ENCODE measurements around the gene SLC35E4.
A peak's percentile ranks its signal among the peaks of the same experiment; 100 is the strongest.
"Not testable (repeated sequence)": the region's sequence is repeated elsewhere in the genome, so short reads cannot be mapped to it uniquely, and the experiment has no call there.

SLC35E4 gene

DNA sequence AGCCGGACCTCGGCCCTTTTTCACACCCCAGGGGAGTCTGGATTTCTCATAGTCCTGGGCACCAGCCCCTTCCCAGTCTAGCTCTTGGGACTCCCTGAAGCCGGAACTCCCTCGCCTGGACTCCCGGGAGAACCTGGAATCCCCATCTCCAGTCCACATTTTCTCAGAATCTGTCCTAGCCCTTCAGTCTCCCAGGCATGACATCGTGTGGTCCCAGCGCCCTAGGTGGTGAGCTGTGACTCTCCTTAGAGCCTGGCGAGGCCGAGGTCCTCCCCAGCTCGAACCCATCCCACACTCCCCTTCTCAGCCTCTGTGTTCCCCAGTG lies 32.8 kb downstream of the SLC35E4 start:
- Histone ChIP-seq H3K9me3 (ENCODE audit: low read length) (no peaks in the 10 kb centered on the region), H2AFZ (ENCODE audit: low read depth, low read length) (peak overlapping the region; percentile 86), H3K36me3 (ENCODE audit: insufficient read depth, low read length) (no peaks in the 10 kb centered on the region), H3K4me3 (ENCODE audit: low read length) (peak overlapping the region; percentile 72), H3K4me1 (ENCODE audit: insufficient read depth, low read length) (peaks cover 13% of the 10 kb centered on the region), H3K27me3 (ENCODE audit: insufficient read depth, low read length) (peaks cover 8% of the 10 kb centered on the region)

DNA sequence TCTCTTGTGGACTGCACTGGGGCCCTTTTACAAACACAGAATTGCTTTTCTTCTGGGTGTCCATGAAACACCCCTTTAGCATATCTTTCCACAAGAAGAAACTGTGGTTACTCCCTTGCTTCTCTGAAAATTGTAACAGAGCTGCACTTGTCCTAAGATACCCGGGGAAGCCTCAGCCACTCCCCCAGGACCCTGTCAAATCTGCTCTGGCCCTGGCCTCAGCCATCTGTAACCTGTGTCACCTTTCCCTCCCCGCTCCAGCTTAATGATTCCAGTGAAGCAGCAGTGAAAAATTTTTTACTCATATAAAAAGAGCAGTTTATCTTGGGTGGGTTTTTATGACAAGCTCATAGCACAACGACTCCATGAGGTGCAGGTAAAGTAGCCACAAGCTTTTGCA lies 35.5 kb downstream of the SLC35E4 start:
- Histone ChIP-seq H2AFZ (ENCODE audit: low read depth, low read length) (no peak overlapping the region), H3K4me1 (ENCODE audit: insufficient read depth, low read length) (peaks cover 13% of the 10 kb centered on the region), H3K36me3 (ENCODE audit: insufficient read depth, low read length) (no peaks in the 10 kb centered on the region), H3K27me3 (ENCODE audit: insufficient read depth, low read length) (peaks cover 14% of the 10 kb centered on the region), H3K4me3 (ENCODE audit: low read length) (no peak overlapping the region), H3K9me3 (ENCODE audit: low read length) (no peaks in the 10 kb centered on the region)

GRCh38 chr22:30673136-30673535 lies 37.6 kb downstream of the SLC35E4 start:
- Histone ChIP-seq H3K4me3 (ENCODE audit: low read length) (no peak overlapping the region), H3K9me3 (ENCODE audit: low read length) (no peaks in the 10 kb centered on the region), H2AFZ (ENCODE audit: low read depth, low read length) (no peak overlapping the region), H3K4me1 (ENCODE audit: insufficient read depth, low read length) (peaks cover 7% of the 10 kb centered on the region), H3K36me3 (ENCODE audit: insufficient read depth, low read length) (no peaks in the 10 kb centered on the region), H3K27me3 (ENCODE audit: insufficient read depth, low read length) (peaks cover 22% of the 10 kb centered on the region)

- Histone ChIP-seq H3K4me3 (ENCODE audit: low read length) (no peak overlapping the region), H3K36me3 (ENCODE audit: insufficient read depth, low read length) (no peaks in the 10 kb centered on the region), H2AFZ (ENCODE audit: low read depth, low read length) (no peak overlapping the region), H3K27me3 (ENCODE audit: insufficient read depth, low read length) (peaks cover 19% of the 10 kb centered on the region), H3K9me3 (ENCODE audit: low read length) (no peaks in the 10 kb centered on the region), H3K4me1 (ENCODE audit: insufficient read depth, low read length) (peaks cover 13% of the 10 kb centered on the region)
Observed at GRCh38 chr22:30674482-30674881, 38.9 kb downstream of the SLC35E4 start.

DNA sequence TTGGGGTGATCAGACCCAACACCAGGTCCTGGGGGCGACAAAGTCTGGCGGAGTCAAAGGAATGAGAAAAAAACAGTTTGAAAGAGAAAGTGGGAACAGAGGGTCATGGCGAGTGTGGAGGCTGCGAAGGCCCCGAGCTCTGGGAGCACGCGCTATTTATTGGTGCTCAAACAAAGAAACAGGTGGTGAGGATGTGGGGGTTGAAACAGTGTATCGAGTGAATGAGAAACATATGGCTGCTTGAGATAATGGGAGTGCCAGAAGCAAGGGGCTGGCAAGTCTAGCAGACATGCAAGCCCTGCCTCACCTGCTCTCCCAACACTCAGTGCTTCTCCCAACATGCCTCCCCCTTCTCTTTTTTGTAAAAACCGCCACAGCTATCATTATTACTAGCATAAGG lies 39.9 kb downstream of the SLC35E4 start:
- Histone ChIP-seq H3K27me3 (ENCODE audit: insufficient read depth, low read length) (peaks cover 19% of the 10 kb centered on the region), H2AFZ (ENCODE audit: low read depth, low read length) (no peak overlapping the region), H3K4me3 (ENCODE audit: low read length) (no peak overlapping the region), H3K4me1 (ENCODE audit: insufficient read depth, low read length) (peaks cover 17% of the 10 kb centered on the region), H3K9me3 (ENCODE audit: low read length) (no peaks in the 10 kb centered on the region), H3K36me3 (ENCODE audit: insufficient read depth, low read length) (no peaks in the 10 kb centered on the region)

DNA sequence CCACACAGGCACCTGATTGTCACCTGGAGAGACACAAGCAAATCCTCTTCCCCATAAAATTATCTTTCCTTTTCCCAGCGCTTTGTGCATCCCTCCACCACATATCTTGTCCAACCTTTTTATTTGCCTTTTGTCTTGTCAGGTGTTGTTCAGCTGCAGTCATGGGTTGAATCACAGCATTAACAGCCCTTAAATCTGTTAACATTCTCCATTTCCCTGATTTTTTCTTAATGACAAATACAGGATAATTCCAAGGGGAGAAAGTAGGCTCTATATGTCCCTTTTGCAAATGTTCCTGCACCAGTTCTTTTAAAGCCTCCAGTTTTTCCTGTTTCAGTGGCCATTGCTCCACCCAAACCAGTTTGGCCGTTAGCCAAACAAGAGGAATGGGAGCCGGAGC lies 41.0 kb downstream of the SLC35E4 start:
- Histone ChIP-seq H3K27me3 (ENCODE audit: insufficient read depth, low read length) (peaks cover 19% of the 10 kb centered on the region), H3K4me1 (ENCODE audit: insufficient read depth, low read length) (peaks cover 17% of the 10 kb centered on the region)
- not testable (repeated sequence) for H3K36me3 ChIP-seq (ENCODE audit: insufficient read depth, low read length); H3K4me3 ChIP-seq (ENCODE audit: low read length); H3K9me3 ChIP-seq (ENCODE audit: low read length); H2AFZ ChIP-seq (ENCODE audit: low read depth, low read length)

DNA sequence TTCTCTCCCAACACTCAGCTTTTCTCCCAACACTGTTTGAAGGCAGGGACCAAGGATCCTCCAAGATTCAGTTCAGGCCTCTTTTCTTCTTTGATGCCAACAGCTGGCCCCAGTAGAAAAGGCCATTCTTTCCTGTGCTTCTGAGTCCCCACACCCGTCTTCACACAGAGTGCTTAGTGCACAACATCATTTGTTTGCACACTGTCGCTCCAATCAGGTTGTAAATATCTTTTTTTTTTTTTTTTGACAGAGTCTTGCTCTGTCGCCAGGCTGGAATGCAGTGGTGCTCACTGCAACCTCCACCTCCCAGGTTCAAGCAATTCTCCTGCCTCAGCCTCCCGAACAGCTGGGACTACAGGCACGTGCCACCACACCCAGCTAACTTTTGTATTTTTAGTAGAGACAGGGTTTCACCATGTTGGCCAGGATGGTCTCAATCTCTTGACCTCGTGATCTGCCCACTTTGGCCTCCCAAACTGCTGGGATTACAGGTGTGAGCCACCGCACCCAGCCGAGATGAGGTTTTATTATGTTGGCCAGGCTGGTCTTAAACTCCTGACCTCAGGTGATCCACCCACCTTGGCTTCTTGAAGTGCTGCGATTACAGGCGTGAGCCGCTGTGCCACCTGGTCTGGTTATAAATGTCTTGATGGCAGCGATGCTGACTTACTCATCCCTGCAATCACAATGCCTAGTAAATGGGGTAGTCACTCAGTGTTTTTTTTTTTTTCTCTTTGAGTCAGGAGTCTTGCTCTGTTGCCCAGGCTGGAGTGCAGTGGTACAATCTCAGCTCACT lies 44.5 kb downstream of the SLC35E4 start:
- not testable (repeated sequence) for H3K4me3 ChIP-seq (ENCODE audit: low read length); H3K36me3 ChIP-seq (ENCODE audit: insufficient read depth, low read length); H2AFZ ChIP-seq (ENCODE audit: low read depth, low read length); H3K9me3 ChIP-seq (ENCODE audit: low read length)
- Histone ChIP-seq H3K27me3 (ENCODE audit: insufficient read depth, low read length) (peaks cover 15% of the 10 kb centered on the region), H3K4me1 (ENCODE audit: insufficient read depth, low read length) (peaks cover 17% of the 10 kb centered on the region)

DNA sequence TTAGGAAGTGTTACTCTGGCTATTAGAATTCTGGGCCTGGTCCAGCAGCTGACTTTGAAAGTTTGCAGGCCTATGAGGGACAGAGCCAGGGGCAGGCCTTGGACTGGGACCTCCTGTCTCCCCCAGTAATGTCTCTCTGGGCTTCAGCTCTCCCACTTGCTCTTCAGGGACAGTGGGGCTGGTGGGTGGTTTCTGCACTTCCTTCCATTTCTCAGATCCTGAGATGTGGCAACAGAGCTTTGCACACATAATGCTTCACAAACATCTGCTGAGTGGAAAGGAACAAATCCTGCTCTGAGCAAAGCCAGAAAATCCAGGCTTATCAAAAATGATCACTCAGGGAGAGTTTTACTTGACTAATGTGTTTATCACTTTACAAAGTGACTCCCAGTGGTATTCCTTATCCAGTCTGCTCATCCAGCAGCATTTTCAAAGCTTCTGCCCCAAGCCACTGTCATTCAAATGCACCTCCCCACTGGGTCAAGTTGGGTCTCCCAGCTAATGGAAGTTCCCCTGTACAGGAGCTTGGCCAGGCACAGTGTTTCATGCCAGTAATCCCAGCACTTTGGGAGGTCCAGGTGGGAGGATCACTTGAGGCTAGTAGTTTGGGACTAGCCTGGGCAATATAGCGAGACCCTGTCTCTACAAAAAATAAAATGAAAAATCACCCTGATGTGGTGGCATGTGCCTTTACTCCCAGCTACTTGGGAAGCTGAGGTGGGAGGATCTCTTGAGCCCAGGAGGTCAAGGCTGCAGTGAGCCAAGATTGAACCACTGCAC lies 45.6 kb downstream of the SLC35E4 start:
- H3K9me3 ChIP-seq (ENCODE audit: low read length), result no peaks in the 10 kb centered on the region
- no peak overlapping the region for H2AFZ ChIP-seq (ENCODE audit: low read depth, low read length)
- H3K4me3 ChIP-seq (ENCODE audit: low read length), result no peak overlapping the region
- no peaks in the 10 kb centered on the region for H3K36me3 ChIP-seq (ENCODE audit: insufficient read depth, low read length)
- H3K27me3 ChIP-seq (ENCODE audit: insufficient read depth, low read length), result peaks cover 11% of the 10 kb centered on the region
- peaks cover 17% of the 10 kb centered on the region for H3K4me1 ChIP-seq (ENCODE audit: insufficient read depth, low read length)

- Histone ChIP-seq H3K4me1 (ENCODE audit: insufficient read depth, low read length) (peaks cover 17% of the 10 kb centered on the region), H3K9me3 (ENCODE audit: low read length) (no peaks in the 10 kb centered on the region), H3K27me3 (ENCODE audit: insufficient read depth, low read length) (peaks cover 10% of the 10 kb centered on the region), H2AFZ (ENCODE audit: low read depth, low read length) (no peak overlapping the region), H3K36me3 (ENCODE audit: insufficient read depth, low read length) (no peaks in the 10 kb centered on the region), H3K4me3 (ENCODE audit: low read length) (no peak overlapping the region)
Observed at GRCh38 chr22:30681831-30682230, 46.2 kb downstream of the SLC35E4 start.

DNA sequence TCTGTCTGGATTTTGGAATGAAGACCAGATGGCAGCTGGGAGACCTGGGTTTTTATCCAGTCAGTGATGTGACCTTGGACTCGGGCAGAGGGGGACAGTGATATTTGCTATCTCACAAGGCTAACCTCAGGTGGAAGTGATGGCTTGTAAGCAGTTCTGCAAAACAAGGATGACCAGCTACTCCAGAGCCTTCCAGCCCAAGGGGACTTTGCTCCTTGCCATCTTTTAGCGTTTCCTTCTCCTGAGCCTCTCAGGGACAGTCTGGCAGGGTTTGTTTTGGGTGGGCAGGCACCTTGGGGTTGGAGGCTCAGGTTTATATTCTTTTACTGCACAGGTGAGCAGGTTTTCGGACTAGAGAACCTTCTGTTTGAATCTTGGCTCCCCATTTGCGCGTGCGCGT lies 49.6 kb downstream of the SLC35E4 start:
- Histone ChIP-seq H3K4me3 (ENCODE audit: low read length) (no peak overlapping the region), H3K4me1 (ENCODE audit: insufficient read depth, low read length) (no peaks in the 10 kb centered on the region), H2AFZ (ENCODE audit: low read depth, low read length) (no peak overlapping the region), H3K9me3 (ENCODE audit: low read length) (no peaks in the 10 kb centered on the region), H3K36me3 (ENCODE audit: insufficient read depth, low read length) (no peaks in the 10 kb centered on the region), H3K27me3 (ENCODE audit: insufficient read depth, low read length) (peaks cover 3% of the 10 kb centered on the region)

- Histone ChIP-seq H3K9me3 (ENCODE audit: low read length) (no peaks in the 10 kb centered on the region), H3K36me3 (ENCODE audit: insufficient read depth, low read length) (no peaks in the 10 kb centered on the region), H3K4me1 (ENCODE audit: insufficient read depth, low read length) (no peaks in the 10 kb centered on the region), H3K4me3 (ENCODE audit: low read length) (no peak overlapping the region), H3K27me3 (ENCODE audit: insufficient read depth, low read length) (peaks cover 3% of the 10 kb centered on the region), H2AFZ (ENCODE audit: low read depth, low read length) (no peak overlapping the region)
Observed at GRCh38 chr22:30687358-30687757, 51.8 kb downstream of the SLC35E4 start.

GRCh38 chr22:30689622-30690021 lies 54.0 kb downstream of the SLC35E4 start:
- peaks cover 3% of the 10 kb centered on the region for H3K27me3 ChIP-seq (ENCODE audit: insufficient read depth, low read length)
- no peaks in the 10 kb centered on the region for H3K36me3 ChIP-seq (ENCODE audit: insufficient read depth, low read length)
- no peak overlapping the region for H3K4me3 ChIP-seq (ENCODE audit: low read length)
- H2AFZ ChIP-seq (ENCODE audit: low read depth, low read length), result no peak overlapping the region
- no peaks in the 10 kb centered on the region for H3K9me3 ChIP-seq (ENCODE audit: low read length)
- no peaks in the 10 kb centered on the region for H3K4me1 ChIP-seq (ENCODE audit: insufficient read depth, low read length)

- no peaks in the 10 kb centered on the region for H3K9me3 ChIP-seq (ENCODE audit: low read length)
- peaks cover 12% of the 10 kb centered on the region for H3K27me3 ChIP-seq (ENCODE audit: insufficient read depth, low read length)
- H3K36me3 ChIP-seq (ENCODE audit: insufficient read depth, low read length), result no peaks in the 10 kb centered on the region
- H3K4me1 ChIP-seq (ENCODE audit: insufficient read depth, low read length), result peaks cover 7% of the 10 kb centered on the region
- no peak overlapping the region for H2AFZ ChIP-seq (ENCODE audit: low read depth, low read length)
- no peak overlapping the region for H3K4me3 ChIP-seq (ENCODE audit: low read length)
Observed at GRCh38 chr22:30691204-30691603, 55.6 kb downstream of the SLC35E4 start.

All from neuron (in vitro differentiated cells).